ENCODE measurements around the gene TLE2. TPM values are rescaled to one million over a fixed set of nuclear protein-coding genes. Genes with fewer than 3 reads are reported as not detected.
"Not testable (repeated sequence)": the region's sequence is repeated elsewhere in the genome, so short reads cannot be mapped to it uniquely, and the experiment has no call there.

The TLE2 gene
- total RNA-seq, 2 experiments from 2014 or later, result 0.99 to 1.00 TPM

GRCh38 chr19:2978166-2978767 lies 50.8 kb downstream of the TLE2 start:
- peaks cover 14% of the 10 kb centered on the region for H3K27me3 Mint-ChIP-seq
- ChIA-PET CTCF (interaction anchor here (1.1 to 1.4 kb wide), 2 partner anchors 16 to 27 kb away, joined by 3 to 7 read pairs; no protein-coding TSS in a partner anchor), POLR2A (interaction anchor here (0.8 kb wide), 1 partner anchor 57 kb away, joined by 3 read pairs; no protein-coding TSS in a partner anchor)
- H3K9me3 Mint-ChIP-seq, result no peaks in the 10 kb centered on the region
- peaks cover 21% of the 10 kb centered on the region for H3K4me1 Mint-ChIP-seq
- peak overlapping the region; percentile 93 for H3K4me3 Mint-ChIP-seq
- no peak for DNase-seq
- no peak overlapping the region for H3K27ac Mint-ChIP-seq
- H3K36me3 Mint-ChIP-seq (ENCODE audit: low read depth), result no peaks in the 10 kb centered on the region

GRCh38 chr19:2977746-2978138 lies 51.3 kb downstream of the TLE2 start:
- no peak for DNase-seq
- Mint-ChIP-seq H3K36me3 (ENCODE audit: low read depth) (no peaks in the 10 kb centered on the region), H3K4me1 (peaks cover 20% of the 10 kb centered on the region), H3K4me3 (peak overlapping the region; percentile 93), H3K27ac (no peak overlapping the region), H3K9me3 (no peaks in the 10 kb centered on the region), H3K27me3 (peaks cover 12% of the 10 kb centered on the region)
- ChIA-PET POLR2A (interaction anchor here (0.8 kb wide), 1 partner anchor 58 kb away, joined by 3 read pairs; no protein-coding TSS in a partner anchor), CTCF (interaction anchor here (1.2 to 2.3 kb wide), 4 partner anchors 8 to 126 kb away, joined by 4 to 9 read pairs (median 6); no protein-coding TSS in a partner anchor)

- peak within 1 kb of the TSS; percentile 94 for H3K27ac Mint-ChIP-seq
- no peaks in the 10 kb centered on the region for H3K36me3 Mint-ChIP-seq (ENCODE audit: low read depth)
- CTCF ChIA-PET, result interaction anchor here (0.6 to 2.3 kb wide), 5 partner anchors 9 to 179 kb away, joined by 4 to 9 read pairs (median 5); no protein-coding TSS in a partner anchor
- peak; percentile 96 for DNase-seq
- POLR2A ChIA-PET, result interaction anchor here (0.6 to 0.8 kb wide), 2 partner anchors 58 to 89 kb away, joined by 3 to 10 read pairs; no protein-coding TSS in a partner anchor
- peak within 1 kb of the TSS; percentile 93 for H3K4me3 Mint-ChIP-seq
- H3K4me1 Mint-ChIP-seq, result peaks cover 20% of the 10 kb centered on the region
- no peaks in the 10 kb centered on the region for H3K9me3 Mint-ChIP-seq
- H3K27me3 Mint-ChIP-seq, result peaks cover 12% of the 10 kb centered on the region
These were observed 51.9 kb downstream of the TLE2 start, which contains the start of gene TLE6 for GRCh38 chr19:2977001-2977745. TSS of gene TLE6 (plus strand) at chr19:2977564. CDS start at chr19:2978234, 670 bp downstream.

GRCh38 chr19:2976609-2977000 lies 52.5 kb downstream of the TLE2 start:
- Mint-ChIP-seq H3K27ac (peak overlapping the region; percentile 94), H3K9me3 (no peaks in the 10 kb centered on the region), H3K27me3 (peaks cover 7% of the 10 kb centered on the region), H3K36me3 (ENCODE audit: low read depth) (no peaks in the 10 kb centered on the region), H3K4me3 (peak overlapping the region; percentile 93), H3K4me1 (peaks cover 20% of the 10 kb centered on the region)
- CTCF ChIA-PET, result interaction anchor here (0.6 to 2.3 kb wide), 6 partner anchors 9 to 178 kb away, joined by 3 to 9 read pairs (median 4); no protein-coding TSS in a partner anchor
- POLR2A ChIA-PET, result interaction anchor here (0.6 kb wide), 1 partner anchor 95 kb away, joined by 3 read pairs; no protein-coding TSS in a partner anchor
- no peak for DNase-seq

DNA sequence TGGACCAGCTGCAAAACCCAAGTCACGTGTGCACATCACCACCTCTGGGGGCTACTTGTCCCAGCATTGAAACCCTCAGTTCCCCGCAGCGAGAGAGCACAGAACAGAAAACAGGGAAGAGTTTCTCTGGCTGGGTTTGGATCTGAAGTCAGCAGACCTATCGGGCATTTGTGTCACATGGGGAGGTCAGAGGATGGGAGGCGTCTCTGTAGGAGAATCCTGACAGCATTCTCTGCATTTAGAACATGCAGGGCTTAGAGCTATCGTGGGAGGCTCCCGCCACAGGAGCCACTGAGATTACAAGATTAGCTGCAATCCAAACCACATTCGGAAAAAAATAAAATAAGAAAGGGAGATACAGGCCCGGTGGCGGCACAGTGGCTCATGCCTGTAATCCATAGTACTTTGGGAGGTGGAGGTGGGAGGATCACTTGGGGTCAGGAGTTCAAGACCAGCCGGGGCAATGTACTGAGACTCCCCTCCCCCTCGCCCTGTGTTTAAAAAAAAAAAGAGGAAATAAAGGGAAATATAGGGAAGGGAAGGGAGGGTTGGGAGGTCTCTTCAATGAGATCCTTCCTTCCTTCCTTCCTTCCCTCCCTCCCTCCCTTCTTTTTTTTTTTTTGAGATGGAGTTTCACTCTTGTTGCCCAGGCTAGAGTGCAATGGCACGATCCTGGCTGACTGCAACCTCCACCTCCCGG lies 54.6 kb downstream of the TLE2 start:
- Mint-ChIP-seq H3K27me3 (peaks cover 7% of the 10 kb centered on the region), H3K27ac (no peak overlapping the region), H3K36me3 (ENCODE audit: low read depth) (no peaks in the 10 kb centered on the region), H3K9me3 (no peaks in the 10 kb centered on the region), H3K4me1 (peaks cover 20% of the 10 kb centered on the region), H3K4me3 (no peak overlapping the region)
- ChIA-PET POLR2A (no interaction called here), CTCF (interaction anchor here (0.6 to 1.6 kb wide), 6 partner anchors 9 to 207 kb away, joined by 3 to 5 read pairs (median 3); no protein-coding TSS in a partner anchor)
- DNase-seq, result no peak

DNA sequence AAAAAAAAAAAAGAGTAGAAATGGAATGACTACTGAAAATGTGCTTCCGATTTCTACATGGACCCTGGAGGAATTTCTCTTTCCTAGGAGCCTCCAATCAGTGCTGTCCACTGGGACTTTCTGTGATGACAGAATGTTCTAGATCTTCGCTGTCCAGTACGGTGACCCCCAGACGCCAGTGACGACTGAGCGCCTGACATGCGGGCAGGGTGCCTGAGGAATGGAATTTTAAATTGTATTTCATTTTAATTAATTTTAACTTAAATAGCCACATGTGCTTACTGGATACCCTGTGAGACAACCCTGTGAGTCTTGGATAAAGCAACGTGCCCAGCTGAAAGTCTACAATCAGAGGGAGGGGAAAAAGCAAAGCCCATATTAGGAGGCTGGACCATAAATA lies 55.9 kb downstream of the TLE2 start:
- no peaks in the 10 kb centered on the region for H3K36me3 Mint-ChIP-seq (ENCODE audit: low read depth)
- H3K27me3 Mint-ChIP-seq, result peaks cover 7% of the 10 kb centered on the region
- DNase-seq, result no peak
- H3K9me3 Mint-ChIP-seq, result no peaks in the 10 kb centered on the region
- peaks cover 22% of the 10 kb centered on the region for H3K4me1 Mint-ChIP-seq
- CTCF ChIA-PET, result interaction anchor here (0.9 to 1.6 kb wide), 3 partner anchors 10 to 174 kb away, joined by 3 to 4 read pairs (median 3); no protein-coding TSS in a partner anchor
- H3K27ac Mint-ChIP-seq, result no peak overlapping the region
- POLR2A ChIA-PET, result no interaction called here
- no peak overlapping the region for H3K4me3 Mint-ChIP-seq

GRCh38 chr19:2970201-2970835 lies 58.8 kb downstream of the TLE2 start:
- no peak overlapping the region for H3K27ac Mint-ChIP-seq
- no peaks in the 10 kb centered on the region for H3K9me3 Mint-ChIP-seq
- POLR2A ChIA-PET, result no interaction called here
- CTCF ChIA-PET, result interaction anchor here (1.9 to 2.2 kb wide), 3 partner anchors 11 to 133 kb away, joined by 7 to 8 read pairs (median 7); no protein-coding TSS in a partner anchor
- peaks cover 8% of the 10 kb centered on the region for H3K4me1 Mint-ChIP-seq
- peaks cover 7% of the 10 kb centered on the region for H3K27me3 Mint-ChIP-seq
- DNase-seq, result no peak
- H3K36me3 Mint-ChIP-seq (ENCODE audit: low read depth), result no peaks in the 10 kb centered on the region
- no peak overlapping the region for H3K4me3 Mint-ChIP-seq

DNA sequence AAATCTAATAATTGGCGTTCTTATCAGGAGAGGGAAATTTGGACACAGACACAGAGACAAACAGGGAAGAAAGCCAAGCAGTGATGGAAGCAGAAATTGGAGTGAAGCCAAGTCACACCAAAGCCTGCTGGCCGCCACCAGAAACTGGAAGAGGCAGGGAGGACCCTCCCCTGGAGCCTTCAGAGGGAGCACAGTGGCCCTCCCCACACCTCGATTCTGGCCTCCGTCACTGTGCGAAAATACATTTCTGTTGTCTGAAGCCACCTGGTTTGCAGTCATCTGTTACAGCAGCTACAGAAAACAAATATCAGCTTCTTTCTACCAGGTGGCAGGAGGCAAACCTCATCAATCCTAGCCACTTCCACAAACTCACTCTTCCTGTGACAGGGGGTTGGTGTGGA lies 60.0 kb downstream of the TLE2 start:
- ChIA-PET CTCF (no interaction called here), POLR2A (no interaction called here)
- H3K4me1 Mint-ChIP-seq, result peaks cover 2% of the 10 kb centered on the region
- H3K27me3 Mint-ChIP-seq, result no peaks in the 10 kb centered on the region
- H3K4me3 Mint-ChIP-seq, result no peak overlapping the region
- H3K9me3 Mint-ChIP-seq, result no peaks in the 10 kb centered on the region
- DNase-seq, result no peak
- no peaks in the 10 kb centered on the region for H3K36me3 Mint-ChIP-seq (ENCODE audit: low read depth)
- H3K27ac Mint-ChIP-seq, result no peak overlapping the region

DNA sequence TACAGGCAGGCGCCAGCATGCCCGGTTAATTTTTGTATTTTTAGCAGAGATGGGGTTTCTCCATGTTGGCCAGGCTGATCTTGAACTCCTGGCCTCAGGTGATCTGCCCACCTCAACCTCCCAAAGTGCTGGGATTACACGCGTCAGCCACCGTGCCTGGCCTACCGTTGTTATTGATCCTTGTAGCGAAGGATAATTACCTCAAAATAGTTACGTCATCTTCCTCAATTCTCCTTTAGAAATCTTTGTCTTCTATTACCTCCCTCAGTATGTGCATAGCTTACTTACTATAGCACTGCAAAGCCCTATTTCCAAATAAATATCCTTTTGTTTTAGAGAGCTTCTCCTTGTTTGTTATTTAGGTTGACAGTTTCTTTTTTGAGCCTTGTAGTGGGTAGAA lies 61.1 kb downstream of the TLE2 start:
- no peaks in the 10 kb centered on the region for H3K27me3 Mint-ChIP-seq
- peaks cover 2% of the 10 kb centered on the region for H3K4me1 Mint-ChIP-seq
- ChIA-PET CTCF (no interaction called here), POLR2A (no interaction called here)
- no peaks in the 10 kb centered on the region for H3K36me3 Mint-ChIP-seq (ENCODE audit: low read depth)
- H3K9me3 Mint-ChIP-seq, result no peaks in the 10 kb centered on the region
- H3K4me3 Mint-ChIP-seq, result no peak overlapping the region
- DNase-seq, result no peak
- no peak overlapping the region for H3K27ac Mint-ChIP-seq

GRCh38 chr19:2964874-2965273 lies 64.2 kb downstream of the TLE2 start:
- CTCF ChIA-PET, result interaction anchor here (0.5 to 3.8 kb wide), 5 partner anchors 9 to 680 kb away, joined by 3 to 33 read pairs (median 5); no protein-coding TSS in a partner anchor
- Mint-ChIP-seq H3K36me3 (ENCODE audit: low read depth) (no peaks in the 10 kb centered on the region), H3K27me3 (no peaks in the 10 kb centered on the region)

DNA sequence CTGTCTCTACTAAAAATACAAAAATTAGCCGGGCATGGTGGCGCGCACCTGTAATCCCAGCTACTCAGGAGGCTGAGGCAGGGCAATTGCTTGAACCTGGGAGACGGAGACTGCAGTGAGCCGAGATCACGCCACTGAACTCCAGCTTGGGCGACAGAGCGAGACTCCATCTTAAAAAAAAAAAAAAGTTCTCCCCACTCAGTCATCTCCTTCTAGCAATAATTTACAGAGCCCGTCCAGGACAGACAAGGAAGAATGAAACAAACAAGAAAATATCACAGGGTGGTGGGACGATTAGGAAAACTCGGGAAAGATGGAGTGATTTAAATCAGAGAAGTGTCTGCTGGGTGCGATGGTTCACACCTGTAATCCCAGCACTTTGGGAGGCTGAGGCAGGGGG lies 65.4 kb downstream of the TLE2 start:
- ChIA-PET POLR2A (interaction anchor here (0.7 kb wide), 1 partner anchor 72 kb away, joined by 3 read pairs; no protein-coding TSS in a partner anchor), CTCF (interaction anchor here (1.4 to 3.8 kb wide), 3 partner anchors 13 to 140 kb away, joined by 3 to 33 read pairs (median 18); no protein-coding TSS in a partner anchor)
- not testable (repeated sequence) for H3K4me3 Mint-ChIP-seq; H3K36me3 Mint-ChIP-seq (ENCODE audit: low read depth); H3K27ac Mint-ChIP-seq; H3K9me3 Mint-ChIP-seq; DNase-seq; H3K27me3 Mint-ChIP-seq; H3K4me1 Mint-ChIP-seq

More at GRCh38 chr19:2964874-2965273, 64.2 kb downstream of the TLE2 start:
- no peak overlapping the region for H3K4me3 Mint-ChIP-seq
- no peak overlapping the region for H3K27ac Mint-ChIP-seq
- peaks cover 6% of the 10 kb centered on the region for H3K4me1 Mint-ChIP-seq
- DNase-seq, result no peak
- POLR2A ChIA-PET, result no interaction called here
- no peaks in the 10 kb centered on the region for H3K9me3 Mint-ChIP-seq

GRCh38 chr19:2963122-2963521 lies 66.0 kb downstream of the TLE2 start:
- POLR2A ChIA-PET, result interaction anchor here (0.7 kb wide), 1 partner anchor 73 kb away, joined by 3 read pairs; no protein-coding TSS in a partner anchor
- H3K4me3 Mint-ChIP-seq, result no peak overlapping the region
- no peaks in the 10 kb centered on the region for H3K36me3 Mint-ChIP-seq (ENCODE audit: low read depth)
- H3K27ac Mint-ChIP-seq, result no peak overlapping the region
- CTCF ChIA-PET, result interaction anchor here (1.1 to 3.8 kb wide), 6 partner anchors 11 to 141 kb away, joined by 3 to 33 read pairs (median 6); no protein-coding TSS in a partner anchor
- H3K9me3 Mint-ChIP-seq, result no peaks in the 10 kb centered on the region
- H3K4me1 Mint-ChIP-seq, result peaks cover 5% of the 10 kb centered on the region
- H3K27me3 Mint-ChIP-seq, result no peaks in the 10 kb centered on the region
- DNase-seq, result no peak

All from activated CD4-positive, alpha-beta T cell treated with anti-CD3 and anti-CD28 coated beads, Interleukin-2, amount 10 ng/mL, durations not matched to agents 7 days and 5 days (primary cell).